ENCODE results near the gene IFI27L1. TPM values are rescaled to one million over a fixed set of nuclear protein-coding genes. Genes with fewer than 3 reads are reported as not detected.

Gene IFI27L1
- polyA plus RNA-seq, 3 donors: 2.1 to 3.1 (median 2.2) TPM

GRCh38 chr14:94136575-94137331 is 55.6 kb downstream of the IFI27L1 start:
- H3K4me1 ChIP-seq (ENCODE audit: control insufficient read depth in 1 of 2, insufficient read depth in 2 of 2, low read length in 2 of 2): no peaks in the 10 kb centered on the region
- intact Hi-C loops (cut with micrococcal nuclease): loop anchor here (2.0 to 5.0 kb wide), 2 partner anchors 99 to 100 kb away; no protein-coding TSS in a partner anchor
- peak; percentile 96 for TF ChIP-seq CTCF (IDR thresholded peaks at IDR 0.05)
- no peaks in the 10 kb centered on the region for H3K36me3 Mint-ChIP-seq
- no peak overlapping the region for H3K4me3 Mint-ChIP-seq
- no peak overlapping the region for H3K4me3 ChIP-seq (replicated peaks in 1 of 3; ENCODE audit: low read depth in 2 of 3, low read length in 3 of 3)
- no peak overlapping the region for H3K4me2 ChIP-seq (replicated peaks; ENCODE audit: extremely low read depth, low read length, poor library complexity, severe bottlenecking)
- DNase-seq: peak; percentile 70 to 82 (median 76)
- H3K79me2 ChIP-seq (ENCODE audit: insufficient read depth, low read length): no peaks in the 10 kb centered on the region
- H3K27ac ChIP-seq (ENCODE audit: low read depth in 1 of 2, low read length in 2 of 2): no peak overlapping the region
- no peak overlapping the region for H3K27ac Mint-ChIP-seq
- H3K4me1 Mint-ChIP-seq: peaks cover 2% of the 10 kb centered on the region
- no peaks in the 10 kb centered on the region for H3K36me3 ChIP-seq (replicated peaks in 1 of 2; ENCODE audit: control insufficient read depth in 1 of 2, insufficient read depth in 2 of 2, low read length in 2 of 2)
- 31% methylated on average over 16 of the region's 18 CpGs for WGBS (ENCODE audit: insufficient coverage)
- peak overlapping the region; percentile 64 for H2AFZ ChIP-seq (ENCODE audit: insufficient read depth, low read depth, low read length, poor library complexity, severe bottlenecking)
- H4K20me1 ChIP-seq (ENCODE audit: insufficient read depth, low read length): no peaks in the 10 kb centered on the region
- H3K9ac ChIP-seq (ENCODE audit: insufficient read depth, low read length, poor library complexity, severe bottlenecking): no peak overlapping the region
- H3K9me3 ChIP-seq (replicated peaks in 1 of 2; ENCODE audit: control insufficient read depth in 1 of 2, insufficient read depth in 1 of 2, low read length in 2 of 2): peaks cover 0 to 5% of the 10 kb centered on the region in 2 donors
- no peaks in the 10 kb centered on the region for H3K27me3 ChIP-seq (ENCODE audit: control insufficient read depth in 2 of 2, insufficient read depth in 2 of 2, low read length in 2 of 2)
- H3K27me3 Mint-ChIP-seq (ENCODE audit: low read depth in 3 of 3): peaks cover 5 to 15% (median 13%) of the 10 kb centered on the region in 3 donors
- peaks cover 4 to 13% (median 8%) of the 10 kb centered on the region in 7 donors for H3K9me3 Mint-ChIP-seq

GRCh38 chr14:94138251-94138650 is 57.1 kb downstream of the IFI27L1 start:
- H3K27ac ChIP-seq (ENCODE audit: low read depth in 1 of 2, low read length in 2 of 2): no peak overlapping the region
- H4K20me1 ChIP-seq (ENCODE audit: insufficient read depth, low read length): no peaks in the 10 kb centered on the region
- no peaks in the 10 kb centered on the region for H3K36me3 ChIP-seq (replicated peaks in 1 of 2; ENCODE audit: control insufficient read depth in 1 of 2, insufficient read depth in 2 of 2, low read length in 2 of 2)
- Mint-ChIP-seq H3K27me3 (ENCODE audit: low read depth in 3 of 3) (peaks cover 3 to 15% (median 10%) of the 10 kb centered on the region in 3 donors), H3K9me3 (peaks cover 4 to 13% (median 8%) of the 10 kb centered on the region in 7 donors), H3K27ac (no peak overlapping the region), H3K36me3 (no peaks in the 10 kb centered on the region), H3K4me3 (no peak overlapping the region), H3K4me1 (peaks cover 2% of the 10 kb centered on the region)
- no peak overlapping the region for H3K4me2 ChIP-seq (replicated peaks; ENCODE audit: extremely low read depth, low read length, poor library complexity, severe bottlenecking)
- no peak overlapping the region for H2AFZ ChIP-seq (ENCODE audit: insufficient read depth, low read depth, low read length, poor library complexity, severe bottlenecking)
- intact Hi-C loops (cut with micrococcal nuclease): loop anchor here in 1 of 2 donors (5.0 kb wide), 1 partner anchor 101 kb away; no protein-coding TSS in a partner anchor
- no peak overlapping the region for H3K9ac ChIP-seq (ENCODE audit: insufficient read depth, low read length, poor library complexity, severe bottlenecking)
- H3K4me3 ChIP-seq (replicated peaks in 1 of 3; ENCODE audit: low read depth in 2 of 3, low read length in 3 of 3): no peak overlapping the region
- no peaks in the 10 kb centered on the region for H3K27me3 ChIP-seq (ENCODE audit: control insufficient read depth in 2 of 2, insufficient read depth in 2 of 2, low read length in 2 of 2)
- 93% methylated on average over 4 of the region's 9 CpGs for WGBS (ENCODE audit: insufficient coverage)
- H3K4me1 ChIP-seq (ENCODE audit: control insufficient read depth in 1 of 2, insufficient read depth in 2 of 2, low read length in 2 of 2): no peaks in the 10 kb centered on the region
- no peak for DNase-seq
- H3K79me2 ChIP-seq (ENCODE audit: insufficient read depth, low read length): no peaks in the 10 kb centered on the region
- H3K9me3 ChIP-seq (replicated peaks in 1 of 2; ENCODE audit: control insufficient read depth in 1 of 2, insufficient read depth in 1 of 2, low read length in 2 of 2): peaks cover 0 to 5% of the 10 kb centered on the region in 2 donors
- TF ChIP-seq CTCF (IDR thresholded peaks at IDR 0.05): no peak

All from CD14-positive monocyte (primary cell).